H54 (cell line): ENCODE data around the gene TEX55.
"Not testable (repeated sequence)": the region's sequence is repeated elsewhere in the genome, so short reads cannot be mapped to it uniquely, and the experiment has no call there.

Source experiments
- DNase-seq: peaks from one replicate; pipeline ENCODE4 v3.0.0; 2011; ENCODE audit warnings: low spot score, mixed read lengths; ENCODE audit not compliant: insufficient read length
- FAIRE-seq: peaks from 3 replicates; lab custom pipeline; 2011; peaks lifted over from hg19 to GRCh38; lab: Jason Lieb, UNC
- POLR2A ChIP-seq: IDR thresholded peaks from 2 replicates; pipeline ENCODE4 v1.6.1; 2011; ENCODE audit warnings: low read depth, mild to moderate bottlenecking, low read length

Gene TEX55

DNA sequence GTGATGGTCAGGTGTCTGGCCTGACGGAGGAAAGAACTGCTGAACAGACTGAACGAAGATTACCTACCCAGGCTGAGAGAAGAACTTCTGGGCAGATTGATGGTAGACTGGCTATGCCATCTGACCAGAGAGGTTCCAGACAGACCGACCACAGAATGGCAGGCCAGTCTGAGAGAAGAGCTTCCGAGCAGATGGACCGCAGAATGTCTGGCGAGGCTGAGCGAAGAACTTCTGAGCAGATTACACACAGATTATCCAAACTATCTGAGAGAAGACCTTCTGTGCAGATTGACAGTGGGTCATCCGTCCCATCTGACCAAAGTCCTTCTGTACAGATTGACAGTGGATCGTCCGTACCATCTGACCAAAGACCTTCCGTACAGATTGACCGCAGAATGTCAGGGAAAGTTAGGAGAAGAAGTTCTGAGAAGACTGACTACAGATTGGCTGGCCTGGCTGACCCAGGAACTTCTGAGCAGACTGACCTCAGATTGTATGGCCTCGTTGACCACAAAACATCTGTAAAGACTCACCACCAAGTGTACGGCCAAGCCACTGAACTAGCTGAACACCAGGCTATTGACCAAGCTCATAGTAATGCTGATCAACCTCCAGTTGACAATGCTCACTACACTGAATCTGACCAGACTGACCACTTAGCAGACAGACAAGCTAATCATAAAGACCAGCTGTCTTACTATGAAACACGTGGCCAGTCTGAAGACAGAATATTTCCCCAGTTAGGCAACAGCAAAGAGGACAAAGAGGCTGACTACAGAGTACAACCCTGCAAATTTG is 812 bp downstream of the TEX55 start:
- no peak for DNase-seq
- no peak for TF ChIP-seq POLR2A
- FAIRE-seq: no peak

- no peak for TF ChIP-seq POLR2A
- FAIRE-seq (no peak), DNase-seq (no peak)
Observed at GRCh38 chr3:119147494-119147893, 1.5 kb downstream of the TEX55 start.

GRCh38 chr3:119148493-119149180 is 2.7 kb downstream of the TEX55 start:
- peak; percentile 33 for FAIRE-seq
- no peak for TF ChIP-seq POLR2A
- no peak for DNase-seq

GRCh38 chr3:119149484-119149883 is 3.5 kb downstream of the TEX55 start:
- TF ChIP-seq POLR2A: no peak
- no peak for FAIRE-seq
- no peak for DNase-seq

DNA sequence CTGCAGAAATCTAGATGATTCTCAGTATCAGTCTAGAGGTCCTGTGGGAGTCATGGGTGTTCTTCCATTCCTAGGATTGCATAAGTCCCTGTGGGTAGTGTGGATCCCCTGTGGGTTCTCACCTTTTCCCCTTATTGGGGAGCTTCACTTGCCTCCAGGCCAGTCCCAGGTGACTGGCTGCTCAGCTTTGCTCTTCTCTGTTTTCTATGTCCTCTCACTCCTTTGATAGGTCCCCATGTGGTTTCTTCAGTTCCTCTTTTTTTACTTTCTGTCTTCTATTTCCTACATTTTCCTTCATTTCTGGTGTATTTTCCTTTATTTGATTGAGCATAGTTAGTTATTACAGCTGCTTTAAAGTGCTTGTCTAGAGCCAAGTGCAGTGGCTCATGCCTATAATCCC is 10.9 kb downstream of the TEX55 start:
- DNase-seq: no peak
- FAIRE-seq: no peak
- no peak for TF ChIP-seq POLR2A

DNA sequence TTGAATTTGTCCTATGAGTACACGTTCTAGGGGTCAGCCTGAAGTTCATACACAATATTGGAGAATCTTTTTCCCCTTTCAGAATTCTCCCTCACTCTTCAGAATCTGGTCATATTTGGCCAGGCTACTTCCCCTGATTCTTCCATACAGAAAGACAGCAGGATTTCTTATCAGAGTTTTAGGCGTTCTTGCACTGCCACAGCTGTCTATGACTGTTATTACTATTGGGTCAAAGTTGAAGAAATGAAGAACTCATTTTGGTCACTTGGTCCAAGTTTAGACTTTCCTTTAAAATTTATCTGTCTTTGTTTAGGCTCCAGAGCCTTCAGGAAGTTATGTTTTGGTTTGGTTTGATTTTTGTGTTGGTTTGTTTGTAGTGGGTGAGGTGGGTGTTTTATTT is 12.0 kb downstream of the TEX55 start:
- no peak for DNase-seq
- TF ChIP-seq POLR2A: no peak
- no peak for FAIRE-seq

GRCh38 chr3:119160361-119160760 is 14.4 kb downstream of the TEX55 start:
- no peak for TF ChIP-seq POLR2A
- DNase-seq (no peak), FAIRE-seq (no peak)

GRCh38 chr3:119160815-119161214 is 14.8 kb downstream of the TEX55 start:
- DNase-seq (no peak), FAIRE-seq (no peak)
- no peak for TF ChIP-seq POLR2A

GRCh38 chr3:119161240-119161639 is 15.3 kb downstream of the TEX55 start:
- DNase-seq (no peak), FAIRE-seq (no peak)
- no peak for TF ChIP-seq POLR2A

DNA sequence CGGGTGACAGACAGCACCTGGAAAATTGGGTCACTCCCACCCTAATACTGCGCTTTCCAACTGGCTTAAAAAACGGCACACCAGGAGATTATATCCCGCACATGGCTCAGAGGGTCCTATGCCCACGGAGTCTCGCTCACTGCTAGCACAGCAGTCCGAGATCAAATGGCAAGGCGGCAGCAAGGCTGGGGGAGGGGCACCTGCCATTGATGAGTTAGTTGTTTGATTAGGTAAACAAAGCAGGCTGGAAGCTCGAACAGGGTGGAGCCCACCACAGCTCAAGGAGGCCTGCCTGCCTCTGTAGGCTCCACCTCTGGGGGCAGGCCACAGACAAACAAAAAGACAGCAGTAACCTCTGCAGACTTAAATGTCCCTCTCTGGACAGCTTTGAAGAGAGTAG is 18.8 kb downstream of the TEX55 start:
- FAIRE-seq, DNase-seq: not testable (repeated sequence)

- no peak for TF ChIP-seq POLR2A
- FAIRE-seq: peak; percentile 6
- DNase-seq: no peak
Observed at GRCh38 chr3:119170821-119171220, 24.9 kb downstream of the TEX55 start.

DNA sequence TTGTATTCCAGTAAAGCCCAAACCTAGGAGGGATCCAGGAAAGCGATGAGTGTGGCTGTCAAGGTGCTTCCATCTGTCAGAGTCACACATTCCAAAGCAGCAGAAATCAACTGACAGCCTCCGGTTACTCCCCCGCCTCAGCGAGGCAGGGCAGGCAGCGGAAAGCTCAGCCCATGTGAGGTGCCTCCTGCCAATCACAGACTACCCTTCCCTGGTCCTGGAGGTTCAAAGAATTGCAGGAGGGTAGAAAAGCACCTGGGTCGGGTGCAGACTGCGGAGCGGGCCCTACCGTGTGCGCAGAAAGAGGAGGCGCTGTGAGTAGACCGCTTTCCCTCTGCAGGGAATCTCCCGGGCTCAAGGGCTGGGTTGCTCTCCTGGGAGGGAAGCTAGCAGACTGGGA is 27.4 kb downstream of the TEX55 start, which contains the start of gene UPK1B:
Gene UPK1B (plus strand): TSS at position 274 of the 400 bp plus-strand sequence. CDS start 13,144 bp downstream, outside the sequence.
- no peak for TF ChIP-seq POLR2A
- FAIRE-seq: no peak
- DNase-seq: no peak

DNA sequence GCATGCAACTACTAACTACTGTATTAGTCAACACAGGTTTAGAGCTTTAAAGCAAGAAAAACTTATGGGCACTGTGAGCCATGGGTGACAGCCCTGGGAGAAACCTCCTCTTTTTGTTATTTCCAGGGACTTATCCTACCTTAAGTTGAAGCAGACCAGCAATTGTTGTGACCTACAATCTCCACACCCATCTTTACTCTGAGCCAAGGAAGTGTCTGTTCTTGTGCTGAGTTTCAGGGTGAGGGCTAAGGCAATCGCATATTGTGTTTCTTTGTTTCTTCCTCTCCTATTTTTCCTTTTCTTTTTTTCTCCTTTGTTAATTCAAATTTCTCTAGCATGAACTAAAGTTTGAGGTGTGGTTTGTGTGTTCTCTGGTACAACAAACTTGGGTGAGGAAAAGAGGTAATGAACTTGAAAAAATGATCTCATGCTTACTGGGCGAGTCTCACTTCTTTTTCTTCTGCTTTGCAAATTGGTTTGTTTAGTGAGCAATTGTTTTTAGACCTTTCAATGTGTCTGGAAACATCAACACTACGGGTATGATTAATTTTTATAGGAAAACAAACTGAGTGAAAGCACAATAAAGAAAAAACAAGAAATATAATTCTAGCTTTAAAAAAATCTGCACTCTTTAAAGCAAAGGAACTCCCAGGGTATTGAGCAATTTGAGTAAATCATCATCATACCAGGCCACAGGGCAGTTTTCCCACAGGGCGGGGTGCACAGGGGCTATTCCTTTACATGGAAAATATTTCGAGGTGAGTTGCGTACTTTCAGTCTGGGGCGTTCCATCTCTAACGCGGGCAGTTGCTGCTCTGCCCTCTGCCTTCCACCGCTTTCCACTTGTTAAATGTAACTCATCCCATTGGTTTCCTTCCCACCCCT is 30.1 kb downstream of the TEX55 start:
- DNase-seq (no peak), FAIRE-seq (no peak)
- TF ChIP-seq POLR2A: no peak

- DNase-seq (no peak), FAIRE-seq (no peak)
- no peak for TF ChIP-seq POLR2A
Observed at GRCh38 chr3:119176778-119177177, 30.8 kb downstream of the TEX55 start.
